Effector memory CD4-positive, alpha-beta T cell (primary cell): ENCODE data around the gene ZDHHC14.

Experiments
- DNase-seq, 3 donors: peaks; one replicate each; pipeline ENCODE4 v3.0.0-alpha.2; 2020
- H3K27ac ChIP-seq: 2 replicates; pipeline ENCODE4 v1.7.0; 2013; ENCODE audit warnings: mild to moderate bottlenecking, low read length, moderate library complexity; ENCODE audit not compliant: insufficient read depth, poor library complexity, severe bottlenecking
- H3K27me3 ChIP-seq: replicated peaks from 2 replicates; pipeline ENCODE4 v1.7.0; 2013; ENCODE audit warnings: mild to moderate bottlenecking, low read length; ENCODE audit not compliant: insufficient read depth, control insufficient read depth, poor library complexity, severe bottlenecking
- H3K36me3 ChIP-seq: 2 replicates; pipeline ENCODE4 v1.7.0; 2013; ENCODE audit warnings: mild to moderate bottlenecking, low read length, moderate library complexity; ENCODE audit not compliant: control insufficient read depth, insufficient read depth
- H3K4me1 ChIP-seq: 2 replicates; pipeline ENCODE4 v1.7.0; 2013; ENCODE audit warnings: low read length, mild to moderate bottlenecking; ENCODE audit not compliant: control insufficient read depth, insufficient read depth, poor library complexity, severe bottlenecking
- H3K4me3 ChIP-seq: 2 replicates; pipeline ENCODE4 v1.7.0; 2013; ENCODE audit warnings: low read length, low read depth, mild to moderate bottlenecking; ENCODE audit not compliant: insufficient read depth, poor library complexity, severe bottlenecking
- H3K9me3 ChIP-seq: 2 replicates; pipeline ENCODE4 v1.7.0; 2013; ENCODE audit warnings: mild to moderate bottlenecking, low read length, moderate library complexity; ENCODE audit not compliant: control insufficient read depth

Gene ZDHHC14

DNA sequence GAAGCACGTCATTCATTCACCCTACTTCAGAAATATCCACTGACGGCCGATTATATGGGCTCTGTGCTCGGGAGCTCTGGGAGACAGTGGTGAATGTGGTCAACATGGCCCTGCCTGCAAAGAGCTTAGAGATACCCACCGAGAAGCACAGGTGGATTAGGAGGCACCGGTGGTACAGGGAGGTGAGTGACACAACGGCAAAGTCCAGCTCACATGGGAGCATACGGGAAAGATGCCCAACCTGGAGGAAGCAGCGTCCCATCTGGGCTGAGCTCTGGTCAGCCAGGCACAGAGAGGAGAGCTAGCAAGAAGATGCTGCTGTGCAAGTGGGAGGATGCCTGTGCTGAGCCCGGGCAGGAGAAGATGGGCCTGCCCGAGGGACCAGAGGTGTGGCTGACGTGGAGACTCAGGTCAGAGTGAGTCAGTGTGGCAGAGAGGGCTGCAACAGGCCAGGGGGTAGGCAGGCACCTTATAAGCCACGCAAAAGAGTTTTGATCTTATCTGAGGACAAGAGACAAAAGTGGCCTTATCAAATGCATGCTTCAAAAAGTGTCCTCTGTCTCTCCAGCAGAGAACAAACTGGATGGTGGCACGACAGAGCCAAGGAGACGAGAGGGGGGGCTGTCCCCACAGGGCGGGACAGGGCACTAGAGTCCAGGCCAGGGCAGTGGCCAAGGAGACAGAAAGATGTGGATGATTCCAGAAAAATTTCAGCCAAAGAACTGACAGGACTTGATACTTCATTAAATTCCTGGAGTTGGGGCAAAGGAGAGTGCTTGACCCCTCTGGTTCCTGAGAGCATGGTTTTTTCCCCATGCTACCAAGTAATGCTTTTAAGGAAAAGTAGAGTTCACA, 227.5 kb downstream of the ZDHHC14 start:
- H3K27me3 ChIP-seq = no peaks in the 10 kb centered on the region
- no peaks in the 10 kb centered on the region for H3K36me3 ChIP-seq
- H3K9me3 ChIP-seq = no peaks in the 10 kb centered on the region
- H3K4me3 ChIP-seq = no peak overlapping the region
- H3K4me1 ChIP-seq = no peaks in the 10 kb centered on the region
- H3K27ac ChIP-seq = no peak overlapping the region
- DNase-seq = no peak

DNA sequence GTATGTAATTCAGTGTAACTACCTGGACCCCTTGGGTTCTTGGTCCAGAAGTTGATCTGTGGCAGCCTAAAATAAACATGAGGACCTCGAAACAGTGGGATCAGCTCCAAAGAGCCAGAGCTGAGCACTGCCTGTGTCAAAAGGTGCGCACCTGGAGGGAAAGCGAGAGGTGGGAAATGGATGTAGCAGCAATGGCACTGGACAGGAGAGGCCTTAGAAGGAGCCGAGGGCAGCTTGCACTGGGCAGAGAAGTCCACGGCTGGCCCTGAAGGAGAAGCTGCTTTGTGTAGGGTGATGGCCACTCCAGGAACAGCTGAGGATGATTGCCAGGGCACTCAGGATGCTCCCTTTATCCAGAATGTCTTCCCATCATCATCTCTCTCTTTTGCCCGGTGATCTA, 228.1 kb downstream of the ZDHHC14 start:
- Histone ChIP-seq H3K27me3 (no peaks in the 10 kb centered on the region), H3K9me3 (no peaks in the 10 kb centered on the region), H3K36me3 (no peaks in the 10 kb centered on the region), H3K4me1 (no peaks in the 10 kb centered on the region), H3K4me3 (no peak overlapping the region), H3K27ac (no peak overlapping the region)
- no peak for DNase-seq

DNA sequence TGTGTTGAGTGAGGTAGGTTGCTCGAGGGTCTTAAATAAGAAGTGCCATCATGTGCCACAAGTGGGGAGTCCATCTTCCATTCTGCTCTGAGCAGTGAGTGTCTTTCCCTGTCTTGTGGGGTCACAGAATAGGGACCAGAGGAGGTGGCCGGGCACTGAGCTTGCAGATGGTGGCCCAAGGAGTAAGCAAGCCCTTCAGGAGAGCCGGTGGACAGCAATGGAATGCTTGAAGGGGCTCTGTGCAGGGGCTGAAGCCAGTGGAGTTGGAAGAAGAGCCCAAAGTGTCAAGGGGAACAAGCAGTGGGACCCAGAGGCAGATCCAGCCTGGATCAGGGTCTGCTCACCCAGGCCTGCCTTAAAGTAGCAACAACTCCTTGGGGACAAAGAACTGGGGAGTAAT, 228.6 kb downstream of the ZDHHC14 start:
- no peaks in the 10 kb centered on the region for H3K27me3 ChIP-seq
- H3K4me3 ChIP-seq = no peak overlapping the region
- no peaks in the 10 kb centered on the region for H3K4me1 ChIP-seq
- no peaks in the 10 kb centered on the region for H3K9me3 ChIP-seq
- no peak overlapping the region for H3K27ac ChIP-seq
- no peak for DNase-seq
- no peaks in the 10 kb centered on the region for H3K36me3 ChIP-seq

DNA sequence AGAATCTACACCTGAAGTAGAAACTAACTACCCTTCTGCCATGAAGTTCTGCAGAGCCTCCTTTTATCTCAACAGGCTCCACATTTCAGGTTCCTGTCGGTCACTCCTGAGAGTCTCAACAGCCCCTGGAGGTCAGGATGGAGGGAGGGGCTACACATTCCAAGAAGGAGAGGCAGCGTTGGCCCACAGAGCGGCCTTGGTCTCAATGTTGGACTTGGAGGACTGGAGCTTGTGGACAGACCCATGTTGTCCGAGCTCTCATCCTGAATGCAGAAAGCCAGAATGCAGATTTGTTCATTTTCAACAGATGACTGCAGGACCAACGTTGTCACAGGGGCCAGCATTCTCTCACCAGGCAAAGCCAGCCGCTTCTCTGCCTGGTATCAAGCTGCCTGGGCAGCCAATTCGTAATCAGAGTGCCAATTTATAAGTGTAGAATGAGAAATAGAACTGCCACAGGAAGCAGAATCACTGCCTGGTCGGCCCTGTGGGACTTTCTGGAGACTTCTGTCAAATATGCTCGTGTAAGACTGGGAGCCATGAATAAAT, 229.5 kb downstream of the ZDHHC14 start:
- no peak overlapping the region for H3K4me3 ChIP-seq
- no peak for DNase-seq
- no peaks in the 10 kb centered on the region for H3K9me3 ChIP-seq
- H3K4me1 ChIP-seq = no peaks in the 10 kb centered on the region
- H3K27ac ChIP-seq = no peak overlapping the region
- no peaks in the 10 kb centered on the region for H3K27me3 ChIP-seq
- H3K36me3 ChIP-seq = no peaks in the 10 kb centered on the region

DNA sequence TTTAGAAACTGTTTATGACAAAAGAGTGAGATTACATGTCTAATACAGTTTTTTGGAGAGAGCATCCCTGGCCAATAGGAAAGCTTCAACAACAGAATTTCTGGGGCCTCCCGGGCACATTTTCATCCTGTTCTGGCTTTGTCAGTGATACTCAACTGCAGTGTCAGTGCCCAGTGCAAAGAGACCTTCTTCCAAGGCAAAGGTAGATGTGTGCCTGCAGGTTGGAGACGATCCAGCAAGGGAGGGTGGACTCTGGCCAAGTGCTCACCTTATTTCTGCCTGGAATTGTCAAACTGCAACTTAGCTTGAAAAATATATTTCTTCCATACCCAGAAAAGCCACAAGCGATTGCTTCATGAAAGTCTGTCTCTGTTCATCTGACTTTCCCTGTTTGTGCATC, 230.4 kb downstream of the ZDHHC14 start:
- Histone ChIP-seq H3K27ac (no peak overlapping the region), H3K36me3 (no peaks in the 10 kb centered on the region), H3K4me3 (no peak overlapping the region), H3K27me3 (no peaks in the 10 kb centered on the region), H3K9me3 (no peaks in the 10 kb centered on the region), H3K4me1 (no peaks in the 10 kb centered on the region)
- no peak for DNase-seq

DNA sequence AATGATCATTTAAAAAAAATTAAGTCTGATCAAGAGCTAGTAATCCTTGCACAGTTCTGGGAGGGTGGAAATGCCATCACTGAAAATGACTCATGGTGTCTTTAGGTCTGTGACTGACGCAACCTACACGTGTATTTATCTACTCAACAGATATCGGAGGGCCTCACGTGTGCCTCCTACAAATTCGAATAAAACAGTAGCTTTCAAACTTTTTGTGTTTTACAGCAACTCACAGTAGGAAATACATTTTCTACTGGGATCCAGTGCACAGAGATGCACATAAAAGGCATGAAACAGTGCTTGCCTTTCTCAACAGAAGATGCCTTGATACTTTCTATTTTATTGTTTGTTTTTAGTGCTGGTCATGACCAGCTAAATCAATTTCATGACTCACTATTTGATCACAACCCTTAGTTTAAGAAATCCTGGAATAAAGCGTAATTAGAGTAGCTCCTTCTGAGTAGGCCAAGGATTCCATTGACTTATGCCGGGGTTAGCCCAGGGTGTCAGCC, 232.1 kb downstream of the ZDHHC14 start:
- no peak overlapping the region for H3K4me3 ChIP-seq
- H3K27me3 ChIP-seq = no peaks in the 10 kb centered on the region
- H3K4me1 ChIP-seq = no peaks in the 10 kb centered on the region
- no peak for DNase-seq
- H3K27ac ChIP-seq = no peak overlapping the region
- H3K36me3 ChIP-seq = no peaks in the 10 kb centered on the region
- H3K9me3 ChIP-seq = no peaks in the 10 kb centered on the region

DNA sequence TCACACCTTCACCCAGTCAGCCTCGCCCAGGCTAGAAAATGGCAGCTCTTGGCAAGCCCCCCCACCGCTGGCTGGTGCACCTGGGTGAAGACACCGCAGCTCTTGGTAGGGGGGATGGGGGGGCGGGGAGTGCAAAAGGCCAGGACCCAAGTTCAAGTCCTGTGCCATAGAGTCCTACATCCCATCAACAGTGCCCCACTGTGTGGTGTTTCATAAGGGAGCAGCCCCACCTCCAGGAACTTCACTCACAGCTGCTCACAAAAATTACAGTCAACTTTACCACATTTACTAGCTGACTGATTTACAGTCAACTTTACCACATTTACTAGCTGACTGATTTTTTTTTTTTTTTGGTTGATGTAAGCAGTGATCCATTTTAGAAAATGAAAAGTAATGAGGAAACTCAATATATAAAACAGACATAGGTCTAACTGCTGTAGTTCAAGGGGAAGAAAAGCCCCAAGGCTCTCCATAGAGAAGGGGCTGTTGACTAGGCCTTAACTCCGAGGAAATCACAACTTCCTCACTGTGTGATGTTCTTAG, 233.1 kb downstream of the ZDHHC14 start:
- no peak overlapping the region for H3K27ac ChIP-seq
- DNase-seq = no peak

DNA sequence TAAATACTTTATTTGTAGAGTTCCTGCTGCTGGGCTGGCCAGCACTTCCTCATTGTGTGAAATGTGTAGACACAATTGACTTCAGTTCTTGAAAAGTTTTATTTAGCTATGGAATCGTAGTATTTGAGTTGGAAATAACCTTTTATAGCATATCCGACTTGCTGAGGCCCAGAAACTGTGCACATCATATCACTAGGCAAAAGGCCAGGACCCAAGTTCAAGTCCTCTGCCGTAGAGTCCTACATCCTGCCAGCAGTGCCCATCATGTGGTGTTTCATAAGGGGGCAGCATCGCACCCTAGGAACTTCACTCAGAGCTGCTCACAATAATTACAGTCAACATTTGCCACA, 234.4 kb downstream of the ZDHHC14 start:
- H3K9me3 ChIP-seq = no peaks in the 10 kb centered on the region
- no peak overlapping the region for H3K4me3 ChIP-seq
- no peak for DNase-seq
- H3K36me3 ChIP-seq = no peaks in the 10 kb centered on the region
- H3K4me1 ChIP-seq = no peaks in the 10 kb centered on the region
- H3K27me3 ChIP-seq = no peaks in the 10 kb centered on the region
- no peak overlapping the region for H3K27ac ChIP-seq

More for the DNA sequence above, 233.1 kb downstream of the ZDHHC14 start:
- no peaks in the 10 kb centered on the region for H3K9me3 ChIP-seq
- H3K27me3 ChIP-seq = no peaks in the 10 kb centered on the region
- H3K4me3 ChIP-seq = no peak overlapping the region
- no peaks in the 10 kb centered on the region for H3K36me3 ChIP-seq
- no peaks in the 10 kb centered on the region for H3K4me1 ChIP-seq

DNA sequence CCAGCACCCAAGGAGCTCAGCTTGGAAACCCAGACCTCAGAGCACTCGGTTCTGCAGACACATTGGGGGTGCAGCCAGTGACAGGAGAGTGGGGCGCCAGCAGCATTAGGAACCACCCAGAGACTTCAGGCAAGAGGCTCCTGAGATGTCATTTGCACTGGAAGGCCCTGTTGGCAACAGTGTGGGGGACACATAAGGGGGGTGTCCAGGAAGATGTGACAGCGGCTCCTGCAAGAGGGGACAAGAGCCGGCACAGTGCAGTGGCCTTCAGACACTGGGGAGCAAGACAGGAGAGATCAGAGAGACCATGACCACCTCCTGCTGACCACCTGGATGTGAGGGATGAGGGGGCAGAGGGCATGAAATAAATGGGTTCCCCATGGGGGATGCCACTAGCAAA, 235.0 kb downstream of the ZDHHC14 start:
- H3K9me3 ChIP-seq = no peaks in the 10 kb centered on the region

DNA sequence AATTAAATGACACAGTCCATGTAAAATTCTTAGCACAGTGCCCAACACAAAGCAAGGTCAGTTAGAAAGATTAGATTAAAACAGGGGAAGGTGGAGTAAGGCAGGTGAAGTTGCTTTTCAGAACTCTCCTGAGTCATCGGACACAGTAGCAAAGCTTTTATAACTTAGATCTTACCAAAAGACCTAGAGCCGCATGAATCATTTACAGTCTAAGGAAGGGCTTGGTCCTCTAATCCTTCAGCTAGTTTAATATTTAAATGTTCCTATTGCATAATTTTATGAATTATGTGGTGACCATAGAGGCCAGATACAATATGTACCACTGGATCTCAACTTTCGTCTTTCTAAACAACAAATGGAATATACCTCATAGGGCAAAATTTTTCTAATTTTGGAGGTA, 240.0 kb downstream of the ZDHHC14 start:
- Histone ChIP-seq H3K4me3 (no peak overlapping the region), H3K27me3 (no peaks in the 10 kb centered on the region), H3K27ac (no peak overlapping the region), H3K36me3 (no peaks in the 10 kb centered on the region), H3K4me1 (no peaks in the 10 kb centered on the region), H3K9me3 (no peaks in the 10 kb centered on the region)
- no peak for DNase-seq

More for the DNA sequence above, 235.0 kb downstream of the ZDHHC14 start:
- no peaks in the 10 kb centered on the region for H3K36me3 ChIP-seq
- no peak for DNase-seq
- H3K27me3 ChIP-seq = no peaks in the 10 kb centered on the region
- no peak overlapping the region for H3K27ac ChIP-seq
- H3K4me3 ChIP-seq = no peak overlapping the region
- H3K4me1 ChIP-seq = no peaks in the 10 kb centered on the region
